H1 (cell line): ENCODE results near the gene BSN. TPM values are rescaled to one million over a fixed set of nuclear protein-coding genes. Genes with fewer than 3 reads are reported as not detected.

Source experiments
- BRCA1 ChIP-seq: IDR thresholded peaks from 2 replicates; pipeline ENCODE4 v1.6.1; 2012; ENCODE audit warnings: low read depth, low read length, improper control_type of control experiment
- EZH2 ChIP-seq: fragments of 200-600 bp; sonication (generic); IDR thresholded peaks from 2 replicates; pipeline ENCODE4 v1.7.1; 2012; ENCODE audit warnings: low read depth, mild to moderate bottlenecking, moderate library complexity, low read length, inconsistent platforms; ENCODE audit not compliant: severe bottlenecking
- RAD21 ChIP-seq, 2 experiments: IDR thresholded peaks in 1 of 2; conservative IDR thresholded peaks in 1 of 2; 2 replicates each; pipeline ENCODE4 v1.6.1; 2011; ENCODE audit warnings: low read depth in 2 of 2, low read length in 2 of 2, improper control_type of control experiment in 1 of 2, inconsistent platforms in 1 of 2, mild to moderate bottlenecking in 1 of 2, moderate library complexity in 1 of 2
- polyA plus RNA-seq, 7 experiments: library from polyadenylated mRNA; depleted of rRNA in 3 of 7; stranded (reverse) in 5 of 7; unstranded in 2 of 7; fragments of >200 nt in 5 of 7; fragments of 200-250 nt in 2 of 7; gene quantifications; 1 replicate in 5 of 7; 2 replicates in 1 of 7; 4 replicates in 1 of 7; pipeline versions ENCODE4 v1.2.1 to v1.2.3, GENCODE V29; 2011 to 2013; ENCODE audit warnings: missing spikeins in 2 of 7, mixed read lengths in 2 of 7
- total RNA-seq: library from RNA; stranded (reverse); fragmentation: NEBNext Ultra II Directional; extraction: Animal tissue kit (Norgen Biotek cat#: 25700); gene quantifications from 2 replicates; pipeline ENCODE4 v1.2.1, GENCODE V29; 2021
- TF ChIP-seq, protein P1 (sequence below): fragments of 300-600 bp; sonication (generic); IDR thresholded peaks from 2 replicates; pipeline ENCODE4 v1.7.1; 2012; ENCODE audit warnings: low read length, moderate library complexity, mild to moderate bottlenecking, inconsistent platforms; ENCODE audit not compliant: insufficient replicate concordance

The BSN gene
- total and polyA plus RNA-seq, 2 of the 8 experiments (the other 6 are each of a cell fraction or from before 2014, with no cell fraction given) = 0.60 to 3.0 TPM

DNA sequence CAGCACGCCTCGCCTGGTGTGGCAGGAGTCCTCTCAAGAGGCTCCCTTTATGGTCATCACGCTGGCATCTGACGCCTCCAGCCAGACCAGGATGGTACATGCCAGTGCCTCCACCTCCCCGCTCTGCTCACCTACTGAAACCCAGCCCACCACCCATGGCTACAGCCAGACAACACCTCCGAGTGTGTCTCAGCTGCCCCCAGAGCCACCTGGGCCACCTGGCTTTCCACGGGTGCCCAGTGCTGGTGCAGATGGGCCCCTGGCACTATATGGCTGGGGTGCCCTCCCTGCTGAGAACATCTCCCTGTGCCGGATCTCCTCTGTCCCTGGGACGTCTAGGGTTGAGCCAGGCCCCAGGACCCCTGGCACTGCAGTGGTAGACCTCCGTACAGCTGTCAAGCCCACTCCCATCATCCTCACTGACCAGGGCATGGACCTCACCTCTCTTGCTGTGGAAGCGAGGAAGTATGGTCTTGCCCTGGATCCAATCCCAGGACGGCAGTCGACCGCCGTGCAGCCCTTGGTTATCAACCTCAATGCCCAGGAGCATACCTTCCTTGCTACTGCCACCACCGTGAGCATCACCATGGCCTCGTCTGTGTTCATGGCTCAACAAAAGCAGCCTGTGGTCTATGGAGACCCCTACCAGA lies 100.0 kb downstream of the BSN start (continued):
- TF ChIP-seq, protein P1, sequence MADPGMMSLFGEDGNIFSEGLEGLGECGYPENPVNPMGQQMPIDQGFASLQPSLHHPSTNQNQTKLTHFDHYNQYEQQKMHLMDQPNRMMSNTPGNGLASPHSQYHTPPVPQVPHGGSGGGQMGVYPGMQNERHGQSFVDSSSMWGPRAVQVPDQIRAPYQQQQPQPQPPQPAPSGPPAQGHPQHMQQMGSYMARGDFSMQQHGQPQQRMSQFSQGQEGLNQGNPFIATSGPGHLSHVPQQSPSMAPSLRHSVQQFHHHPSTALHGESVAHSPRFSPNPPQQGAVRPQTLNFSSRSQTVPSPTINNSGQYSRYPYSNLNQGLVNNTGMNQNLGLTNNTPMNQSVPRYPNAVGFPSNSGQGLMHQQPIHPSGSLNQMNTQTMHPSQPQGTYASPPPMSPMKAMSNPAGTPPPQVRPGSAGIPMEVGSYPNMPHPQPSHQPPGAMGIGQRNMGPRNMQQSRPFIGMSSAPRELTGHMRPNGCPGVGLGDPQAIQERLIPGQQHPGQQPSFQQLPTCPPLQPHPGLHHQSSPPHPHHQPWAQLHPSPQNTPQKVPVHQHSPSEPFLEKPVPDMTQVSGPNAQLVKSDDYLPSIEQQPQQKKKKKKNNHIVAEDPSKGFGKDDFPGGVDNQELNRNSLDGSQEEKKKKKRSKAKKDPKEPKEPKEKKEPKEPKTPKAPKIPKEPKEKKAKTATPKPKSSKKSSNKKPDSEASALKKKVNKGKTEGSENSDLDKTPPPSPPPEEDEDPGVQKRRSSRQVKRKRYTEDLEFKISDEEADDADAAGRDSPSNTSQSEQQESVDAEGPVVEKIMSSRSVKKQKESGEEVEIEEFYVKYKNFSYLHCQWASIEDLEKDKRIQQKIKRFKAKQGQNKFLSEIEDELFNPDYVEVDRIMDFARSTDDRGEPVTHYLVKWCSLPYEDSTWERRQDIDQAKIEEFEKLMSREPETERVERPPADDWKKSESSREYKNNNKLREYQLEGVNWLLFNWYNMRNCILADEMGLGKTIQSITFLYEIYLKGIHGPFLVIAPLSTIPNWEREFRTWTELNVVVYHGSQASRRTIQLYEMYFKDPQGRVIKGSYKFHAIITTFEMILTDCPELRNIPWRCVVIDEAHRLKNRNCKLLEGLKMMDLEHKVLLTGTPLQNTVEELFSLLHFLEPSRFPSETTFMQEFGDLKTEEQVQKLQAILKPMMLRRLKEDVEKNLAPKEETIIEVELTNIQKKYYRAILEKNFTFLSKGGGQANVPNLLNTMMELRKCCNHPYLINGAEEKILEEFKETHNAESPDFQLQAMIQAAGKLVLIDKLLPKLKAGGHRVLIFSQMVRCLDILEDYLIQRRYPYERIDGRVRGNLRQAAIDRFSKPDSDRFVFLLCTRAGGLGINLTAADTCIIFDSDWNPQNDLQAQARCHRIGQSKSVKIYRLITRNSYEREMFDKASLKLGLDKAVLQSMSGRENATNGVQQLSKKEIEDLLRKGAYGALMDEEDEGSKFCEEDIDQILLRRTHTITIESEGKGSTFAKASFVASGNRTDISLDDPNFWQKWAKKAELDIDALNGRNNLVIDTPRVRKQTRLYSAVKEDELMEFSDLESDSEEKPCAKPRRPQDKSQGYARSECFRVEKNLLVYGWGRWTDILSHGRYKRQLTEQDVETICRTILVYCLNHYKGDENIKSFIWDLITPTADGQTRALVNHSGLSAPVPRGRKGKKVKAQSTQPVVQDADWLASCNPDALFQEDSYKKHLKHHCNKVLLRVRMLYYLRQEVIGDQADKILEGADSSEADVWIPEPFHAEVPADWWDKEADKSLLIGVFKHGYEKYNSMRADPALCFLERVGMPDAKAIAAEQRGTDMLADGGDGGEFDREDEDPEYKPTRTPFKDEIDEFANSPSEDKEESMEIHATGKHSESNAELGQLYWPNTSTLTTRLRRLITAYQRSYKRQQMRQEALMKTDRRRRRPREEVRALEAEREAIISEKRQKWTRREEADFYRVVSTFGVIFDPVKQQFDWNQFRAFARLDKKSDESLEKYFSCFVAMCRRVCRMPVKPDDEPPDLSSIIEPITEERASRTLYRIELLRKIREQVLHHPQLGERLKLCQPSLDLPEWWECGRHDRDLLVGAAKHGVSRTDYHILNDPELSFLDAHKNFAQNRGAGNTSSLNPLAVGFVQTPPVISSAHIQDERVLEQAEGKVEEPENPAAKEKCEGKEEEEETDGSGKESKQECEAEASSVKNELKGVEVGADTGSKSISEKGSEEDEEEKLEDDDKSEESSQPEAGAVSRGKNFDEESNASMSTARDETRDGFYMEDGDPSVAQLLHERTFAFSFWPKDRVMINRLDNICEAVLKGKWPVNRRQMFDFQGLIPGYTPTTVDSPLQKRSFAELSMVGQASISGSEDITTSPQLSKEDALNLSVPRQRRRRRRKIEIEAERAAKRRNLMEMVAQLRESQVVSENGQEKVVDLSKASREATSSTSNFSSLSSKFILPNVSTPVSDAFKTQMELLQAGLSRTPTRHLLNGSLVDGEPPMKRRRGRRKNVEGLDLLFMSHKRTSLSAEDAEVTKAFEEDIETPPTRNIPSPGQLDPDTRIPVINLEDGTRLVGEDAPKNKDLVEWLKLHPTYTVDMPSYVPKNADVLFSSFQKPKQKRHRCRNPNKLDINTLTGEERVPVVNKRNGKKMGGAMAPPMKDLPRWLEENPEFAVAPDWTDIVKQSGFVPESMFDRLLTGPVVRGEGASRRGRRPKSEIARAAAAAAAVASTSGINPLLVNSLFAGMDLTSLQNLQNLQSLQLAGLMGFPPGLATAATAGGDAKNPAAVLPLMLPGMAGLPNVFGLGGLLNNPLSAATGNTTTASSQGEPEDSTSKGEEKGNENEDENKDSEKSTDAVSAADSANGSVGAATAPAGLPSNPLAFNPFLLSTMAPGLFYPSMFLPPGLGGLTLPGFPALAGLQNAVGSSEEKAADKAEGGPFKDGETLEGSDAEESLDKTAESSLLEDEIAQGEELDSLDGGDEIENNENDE = no peak
- TF ChIP-seq BRCA1 = no peak
- TF ChIP-seq RAD21 (IDR thresholded peaks at IDR 0.05 in 1 of 2, conservative IDR thresholded peaks at IDR 0.05 in 1 of 2; ENCODE audit: low read depth in 2 of 2, low read length in 2 of 2) = no peak
- TF ChIP-seq EZH2 = no peak
